ENCODE measurements around the gene EXOC4.

GRCh38 chr7:133274265-133274664 is 21.4 kb downstream of the EXOC4 start:
- TF ChIP-seq CTCF (IDR thresholded peaks at IDR 0.05): no peak
- no peak for TF ChIP-seq POLR2A (IDR thresholded peaks at IDR 0.05)
